OCI-LY1 (cell line): ENCODE results near the gene HOXA5.

Source experiments
- EZH2 ChIP-seq: fragments of 200-600 bp; sonication (generic), shearing (Covaris generic); IDR thresholded peaks from 2 replicates; pipeline ENCODE4 v1.8.0; 2017; ENCODE audit warnings: borderline replicate concordance, mixed run types, mild to moderate bottlenecking, antibody characterized with exemption, low read length, moderate library complexity, mixed read lengths
- TF ChIP-seq, protein P1 (sequence below): fragments of 200-600 bp; sonication (generic), shearing (Covaris generic); IDR thresholded peaks from 2 replicates; pipeline ENCODE4 v1.5.1; 2017; ENCODE audit warnings: mild to moderate bottlenecking, antibody characterized with exemption, low read length, moderate library complexity, mixed read lengths

DNA sequence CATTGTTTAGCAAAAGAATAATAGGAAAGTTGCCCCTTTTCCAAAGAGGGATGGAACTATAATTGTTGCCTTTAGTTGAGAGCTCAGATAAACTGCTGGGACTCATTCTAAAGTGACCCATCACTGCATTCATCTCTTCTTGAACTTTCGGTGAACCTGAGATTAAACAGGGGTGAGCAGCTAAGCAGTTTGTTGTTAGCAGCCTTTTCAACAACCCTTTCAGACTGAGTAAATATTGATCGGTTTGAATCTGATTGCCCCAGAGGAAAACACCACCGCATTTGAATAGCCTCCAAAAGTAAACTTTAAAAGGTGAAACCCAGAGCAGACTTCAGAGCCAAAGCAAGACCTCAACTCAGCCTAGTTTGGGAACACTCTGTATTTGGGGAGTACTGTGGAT lies 52.4 kb downstream of the HOXA5 start:
- TF ChIP-seq, protein P1, sequence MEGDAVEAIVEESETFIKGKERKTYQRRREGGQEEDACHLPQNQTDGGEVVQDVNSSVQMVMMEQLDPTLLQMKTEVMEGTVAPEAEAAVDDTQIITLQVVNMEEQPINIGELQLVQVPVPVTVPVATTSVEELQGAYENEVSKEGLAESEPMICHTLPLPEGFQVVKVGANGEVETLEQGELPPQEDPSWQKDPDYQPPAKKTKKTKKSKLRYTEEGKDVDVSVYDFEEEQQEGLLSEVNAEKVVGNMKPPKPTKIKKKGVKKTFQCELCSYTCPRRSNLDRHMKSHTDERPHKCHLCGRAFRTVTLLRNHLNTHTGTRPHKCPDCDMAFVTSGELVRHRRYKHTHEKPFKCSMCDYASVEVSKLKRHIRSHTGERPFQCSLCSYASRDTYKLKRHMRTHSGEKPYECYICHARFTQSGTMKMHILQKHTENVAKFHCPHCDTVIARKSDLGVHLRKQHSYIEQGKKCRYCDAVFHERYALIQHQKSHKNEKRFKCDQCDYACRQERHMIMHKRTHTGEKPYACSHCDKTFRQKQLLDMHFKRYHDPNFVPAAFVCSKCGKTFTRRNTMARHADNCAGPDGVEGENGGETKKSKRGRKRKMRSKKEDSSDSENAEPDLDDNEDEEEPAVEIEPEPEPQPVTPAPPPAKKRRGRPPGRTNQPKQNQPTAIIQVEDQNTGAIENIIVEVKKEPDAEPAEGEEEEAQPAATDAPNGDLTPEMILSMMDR: no peak
- TF ChIP-seq EZH2: no peak
